ENCODE results near the gene GLI3.

GLI3 gene

GRCh38 chr7:42039921-42040320, 197.1 kb downstream of the GLI3 start:
- Histone ChIP-seq H3K9ac (ENCODE audit: low read depth, low read length) (no peak overlapping the region), H3K36me3 (ENCODE audit: insufficient read depth, low read length) (peaks cover 16% of the 10 kb centered on the region), H3K4me2 (ENCODE audit: low read length) (no peak overlapping the region), H3K9me3 (replicated peaks; ENCODE audit: low read length) (no peaks in the 10 kb centered on the region), H3K4me1 (ENCODE audit: control insufficient read depth, insufficient read depth, low read length) (no peaks in the 10 kb centered on the region), H3K4me3 (ENCODE audit: low read length) (no peak overlapping the region), H3K27me3 (ENCODE audit: control insufficient read depth, insufficient read depth, low read length) (no peaks in the 10 kb centered on the region)

GRCh38 chr7:42035210-42035609, 201.8 kb downstream of the GLI3 start:
- no peak overlapping the region for H3K4me2 ChIP-seq (ENCODE audit: low read length)
- H3K9me3 ChIP-seq (replicated peaks; ENCODE audit: low read length) = no peaks in the 10 kb centered on the region
- H3K4me1 ChIP-seq (ENCODE audit: control insufficient read depth, insufficient read depth, low read length) = no peaks in the 10 kb centered on the region
- H3K4me3 ChIP-seq (ENCODE audit: low read length) = no peak overlapping the region
- H3K9ac ChIP-seq (ENCODE audit: low read depth, low read length) = no peak overlapping the region
- H3K27me3 ChIP-seq (ENCODE audit: control insufficient read depth, insufficient read depth, low read length) = no peaks in the 10 kb centered on the region
- H3K36me3 ChIP-seq (ENCODE audit: insufficient read depth, low read length) = peaks cover 15% of the 10 kb centered on the region

- Histone ChIP-seq H3K4me1 (ENCODE audit: control insufficient read depth, insufficient read depth, low read length) (no peaks in the 10 kb centered on the region), H3K9me3 (replicated peaks; ENCODE audit: low read length) (no peaks in the 10 kb centered on the region), H3K4me3 (ENCODE audit: low read length) (no peak overlapping the region), H3K9ac (ENCODE audit: low read depth, low read length) (no peak overlapping the region), H3K36me3 (ENCODE audit: insufficient read depth, low read length) (peaks cover 10% of the 10 kb centered on the region), H3K27me3 (ENCODE audit: control insufficient read depth, insufficient read depth, low read length) (no peaks in the 10 kb centered on the region), H3K4me2 (ENCODE audit: low read length) (no peak overlapping the region)
Observed at GRCh38 chr7:42033480-42033879, 203.5 kb downstream of the GLI3 start.

- H3K4me1 ChIP-seq (ENCODE audit: control insufficient read depth, insufficient read depth, low read length) = no peaks in the 10 kb centered on the region
- no peak overlapping the region for H3K4me3 ChIP-seq (ENCODE audit: low read length)
Observed at GRCh38 chr7:42029405-42029804, 207.6 kb downstream of the GLI3 start.

GRCh38 chr7:42027521-42027920, 209.5 kb downstream of the GLI3 start:
- no peaks in the 10 kb centered on the region for H3K4me1 ChIP-seq (ENCODE audit: control insufficient read depth, insufficient read depth, low read length)
- H3K36me3 ChIP-seq (ENCODE audit: insufficient read depth, low read length) = no peaks in the 10 kb centered on the region
- no peak overlapping the region for H3K4me2 ChIP-seq (ENCODE audit: low read length)
- H3K4me3 ChIP-seq (ENCODE audit: low read length) = no peak overlapping the region
- H3K9ac ChIP-seq (ENCODE audit: low read depth, low read length) = no peak overlapping the region
- H3K27me3 ChIP-seq (ENCODE audit: control insufficient read depth, insufficient read depth, low read length) = no peaks in the 10 kb centered on the region
- H3K9me3 ChIP-seq (replicated peaks; ENCODE audit: low read length) = no peaks in the 10 kb centered on the region

More at GRCh38 chr7:42029405-42029804, 207.6 kb downstream of the GLI3 start:
- no peaks in the 10 kb centered on the region for H3K36me3 ChIP-seq (ENCODE audit: insufficient read depth, low read length)
- no peaks in the 10 kb centered on the region for H3K9me3 ChIP-seq (replicated peaks; ENCODE audit: low read length)
- H3K4me2 ChIP-seq (ENCODE audit: low read length) = no peak overlapping the region
- H3K9ac ChIP-seq (ENCODE audit: low read depth, low read length) = no peak overlapping the region
- H3K27me3 ChIP-seq (ENCODE audit: control insufficient read depth, insufficient read depth, low read length) = no peaks in the 10 kb centered on the region

- H3K27me3 ChIP-seq (ENCODE audit: control insufficient read depth, insufficient read depth, low read length) = no peaks in the 10 kb centered on the region
- no peak overlapping the region for H3K9ac ChIP-seq (ENCODE audit: low read depth, low read length)
- H3K4me2 ChIP-seq (ENCODE audit: low read length) = no peak overlapping the region
- no peaks in the 10 kb centered on the region for H3K9me3 ChIP-seq (replicated peaks; ENCODE audit: low read length)
- no peak overlapping the region for H3K4me3 ChIP-seq (ENCODE audit: low read length)
- no peaks in the 10 kb centered on the region for H3K4me1 ChIP-seq (ENCODE audit: control insufficient read depth, insufficient read depth, low read length)
- H3K36me3 ChIP-seq (ENCODE audit: insufficient read depth, low read length) = no peaks in the 10 kb centered on the region
Observed at GRCh38 chr7:42026622-42027197, 210.3 kb downstream of the GLI3 start.

- Histone ChIP-seq H3K36me3 (ENCODE audit: insufficient read depth, low read length) (no peaks in the 10 kb centered on the region), H3K27me3 (ENCODE audit: control insufficient read depth, insufficient read depth, low read length) (no peaks in the 10 kb centered on the region), H3K4me2 (ENCODE audit: low read length) (no peak overlapping the region), H3K9me3 (replicated peaks; ENCODE audit: low read length) (no peaks in the 10 kb centered on the region), H3K4me3 (ENCODE audit: low read length) (no peak overlapping the region), H3K9ac (ENCODE audit: low read depth, low read length) (no peak overlapping the region), H3K4me1 (ENCODE audit: control insufficient read depth, insufficient read depth, low read length) (no peaks in the 10 kb centered on the region)
Observed at GRCh38 chr7:42025635-42026375, 211.2 kb downstream of the GLI3 start.

GRCh38 chr7:42024537-42024936, 212.5 kb downstream of the GLI3 start:
- H3K4me2 ChIP-seq (ENCODE audit: low read length) = no peak overlapping the region
- no peaks in the 10 kb centered on the region for H3K36me3 ChIP-seq (ENCODE audit: insufficient read depth, low read length)
- H3K4me1 ChIP-seq (ENCODE audit: control insufficient read depth, insufficient read depth, low read length) = no peaks in the 10 kb centered on the region
- no peak overlapping the region for H3K4me3 ChIP-seq (ENCODE audit: low read length)
- no peaks in the 10 kb centered on the region for H3K9me3 ChIP-seq (replicated peaks; ENCODE audit: low read length)
- H3K9ac ChIP-seq (ENCODE audit: low read depth, low read length) = no peak overlapping the region
- no peaks in the 10 kb centered on the region for H3K27me3 ChIP-seq (ENCODE audit: control insufficient read depth, insufficient read depth, low read length)

GRCh38 chr7:42023262-42023661, 213.7 kb downstream of the GLI3 start:
- no peaks in the 10 kb centered on the region for H3K9me3 ChIP-seq (replicated peaks; ENCODE audit: low read length)
- H3K4me3 ChIP-seq (ENCODE audit: low read length) = no peak overlapping the region
- no peaks in the 10 kb centered on the region for H3K27me3 ChIP-seq (ENCODE audit: control insufficient read depth, insufficient read depth, low read length)
- H3K4me2 ChIP-seq (ENCODE audit: low read length) = no peak overlapping the region
- H3K9ac ChIP-seq (ENCODE audit: low read depth, low read length) = no peak overlapping the region
- no peaks in the 10 kb centered on the region for H3K4me1 ChIP-seq (ENCODE audit: control insufficient read depth, insufficient read depth, low read length)
- H3K36me3 ChIP-seq (ENCODE audit: insufficient read depth, low read length) = no peaks in the 10 kb centered on the region

GRCh38 chr7:42022791-42023190, 214.2 kb downstream of the GLI3 start:
- Histone ChIP-seq H3K4me1 (ENCODE audit: control insufficient read depth, insufficient read depth, low read length) (no peaks in the 10 kb centered on the region), H3K36me3 (ENCODE audit: insufficient read depth, low read length) (no peaks in the 10 kb centered on the region), H3K9ac (ENCODE audit: low read depth, low read length) (no peak overlapping the region), H3K27me3 (ENCODE audit: control insufficient read depth, insufficient read depth, low read length) (no peaks in the 10 kb centered on the region), H3K4me3 (ENCODE audit: low read length) (no peak overlapping the region), H3K9me3 (replicated peaks; ENCODE audit: low read length) (no peaks in the 10 kb centered on the region), H3K4me2 (ENCODE audit: low read length) (no peak overlapping the region)

GRCh38 chr7:42022056-42022455, 215.0 kb downstream of the GLI3 start:
- no peaks in the 10 kb centered on the region for H3K4me1 ChIP-seq (ENCODE audit: control insufficient read depth, insufficient read depth, low read length)
- no peak overlapping the region for H3K4me2 ChIP-seq (ENCODE audit: low read length)
- H3K27me3 ChIP-seq (ENCODE audit: control insufficient read depth, insufficient read depth, low read length) = no peaks in the 10 kb centered on the region
- H3K4me3 ChIP-seq (ENCODE audit: low read length) = no peak overlapping the region
- no peak overlapping the region for H3K9ac ChIP-seq (ENCODE audit: low read depth, low read length)
- no peaks in the 10 kb centered on the region for H3K36me3 ChIP-seq (ENCODE audit: insufficient read depth, low read length)
- no peaks in the 10 kb centered on the region for H3K9me3 ChIP-seq (replicated peaks; ENCODE audit: low read length)

- Histone ChIP-seq H3K9ac (ENCODE audit: low read depth, low read length) (no peak overlapping the region), H3K36me3 (ENCODE audit: insufficient read depth, low read length) (no peaks in the 10 kb centered on the region), H3K27me3 (ENCODE audit: control insufficient read depth, insufficient read depth, low read length) (no peaks in the 10 kb centered on the region), H3K4me2 (ENCODE audit: low read length) (no peak overlapping the region), H3K9me3 (replicated peaks; ENCODE audit: low read length) (no peaks in the 10 kb centered on the region), H3K4me3 (ENCODE audit: low read length) (no peak overlapping the region), H3K4me1 (ENCODE audit: control insufficient read depth, insufficient read depth, low read length) (no peaks in the 10 kb centered on the region)
Observed at GRCh38 chr7:42021631-42022030, 215.4 kb downstream of the GLI3 start.
